ENCODE results near the gene ENHO. TPM values are rescaled to one million over a fixed set of nuclear protein-coding genes. Genes with fewer than 3 reads are reported as not detected.

The ENHO gene
- total RNA-seq, 2 experiments from 2014 or later: not detected

DNA sequence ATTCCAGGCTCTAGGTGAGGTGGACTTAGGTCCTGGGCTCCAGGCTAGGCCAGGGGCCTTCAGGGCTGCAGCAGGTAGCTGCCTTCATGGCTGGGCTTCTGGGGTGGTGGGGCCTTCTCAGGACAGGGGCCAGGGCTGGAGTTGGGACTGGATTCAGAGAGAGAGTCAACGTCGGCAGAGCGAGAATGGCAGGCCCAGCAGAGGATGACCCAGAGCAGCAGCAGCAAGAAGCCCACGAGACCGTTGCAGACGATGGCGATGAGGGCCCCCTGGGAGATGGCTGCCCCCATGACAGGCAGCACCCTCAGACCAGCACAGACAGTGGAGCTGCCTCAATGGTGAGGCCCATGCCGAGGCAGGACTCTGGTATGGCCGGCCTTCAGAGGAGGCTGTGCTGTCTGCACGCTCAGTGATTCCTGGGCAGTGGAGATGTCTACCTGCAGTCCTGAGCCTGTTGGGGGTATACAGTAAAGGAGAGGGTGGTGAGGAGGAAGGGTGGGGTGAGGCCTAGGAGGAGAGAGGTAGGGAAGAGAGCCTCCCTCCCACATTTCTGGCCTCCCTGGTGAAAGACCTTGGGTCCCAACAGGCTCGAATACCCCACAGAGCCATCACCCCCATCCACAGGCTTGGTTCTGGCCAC, 1.3 kb downstream of the ENHO start:
- no peak overlapping the region for H3K27ac Mint-ChIP-seq
- TF ChIP-seq, protein P1, sequence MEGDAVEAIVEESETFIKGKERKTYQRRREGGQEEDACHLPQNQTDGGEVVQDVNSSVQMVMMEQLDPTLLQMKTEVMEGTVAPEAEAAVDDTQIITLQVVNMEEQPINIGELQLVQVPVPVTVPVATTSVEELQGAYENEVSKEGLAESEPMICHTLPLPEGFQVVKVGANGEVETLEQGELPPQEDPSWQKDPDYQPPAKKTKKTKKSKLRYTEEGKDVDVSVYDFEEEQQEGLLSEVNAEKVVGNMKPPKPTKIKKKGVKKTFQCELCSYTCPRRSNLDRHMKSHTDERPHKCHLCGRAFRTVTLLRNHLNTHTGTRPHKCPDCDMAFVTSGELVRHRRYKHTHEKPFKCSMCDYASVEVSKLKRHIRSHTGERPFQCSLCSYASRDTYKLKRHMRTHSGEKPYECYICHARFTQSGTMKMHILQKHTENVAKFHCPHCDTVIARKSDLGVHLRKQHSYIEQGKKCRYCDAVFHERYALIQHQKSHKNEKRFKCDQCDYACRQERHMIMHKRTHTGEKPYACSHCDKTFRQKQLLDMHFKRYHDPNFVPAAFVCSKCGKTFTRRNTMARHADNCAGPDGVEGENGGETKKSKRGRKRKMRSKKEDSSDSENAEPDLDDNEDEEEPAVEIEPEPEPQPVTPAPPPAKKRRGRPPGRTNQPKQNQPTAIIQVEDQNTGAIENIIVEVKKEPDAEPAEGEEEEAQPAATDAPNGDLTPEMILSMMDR (IDR thresholded peaks at IDR 0.05): no peak
- H3K27me3 Mint-ChIP-seq: peaks cover 7% of the 10 kb centered on the region
- ChIA-PET POLR2A (no interaction called here), CTCF (interaction anchor here (1.1 kb wide), 1 partner anchor 70 kb away, joined by 3 read pairs; no protein-coding TSS in a partner anchor)
- ATAC-seq (no peak), DNase-seq (no peak)
- H3K9me3 Mint-ChIP-seq: no peaks in the 10 kb centered on the region
- H3K36me3 Mint-ChIP-seq (ENCODE audit: low read depth): no peaks in the 10 kb centered on the region
- H3K4me3 Mint-ChIP-seq: no peak overlapping the region
- H3K4me1 Mint-ChIP-seq (ENCODE audit: low read depth): peaks cover 23% of the 10 kb centered on the region
- intact Hi-C loops (cut with micrococcal nuclease): no loop called here

DNA sequence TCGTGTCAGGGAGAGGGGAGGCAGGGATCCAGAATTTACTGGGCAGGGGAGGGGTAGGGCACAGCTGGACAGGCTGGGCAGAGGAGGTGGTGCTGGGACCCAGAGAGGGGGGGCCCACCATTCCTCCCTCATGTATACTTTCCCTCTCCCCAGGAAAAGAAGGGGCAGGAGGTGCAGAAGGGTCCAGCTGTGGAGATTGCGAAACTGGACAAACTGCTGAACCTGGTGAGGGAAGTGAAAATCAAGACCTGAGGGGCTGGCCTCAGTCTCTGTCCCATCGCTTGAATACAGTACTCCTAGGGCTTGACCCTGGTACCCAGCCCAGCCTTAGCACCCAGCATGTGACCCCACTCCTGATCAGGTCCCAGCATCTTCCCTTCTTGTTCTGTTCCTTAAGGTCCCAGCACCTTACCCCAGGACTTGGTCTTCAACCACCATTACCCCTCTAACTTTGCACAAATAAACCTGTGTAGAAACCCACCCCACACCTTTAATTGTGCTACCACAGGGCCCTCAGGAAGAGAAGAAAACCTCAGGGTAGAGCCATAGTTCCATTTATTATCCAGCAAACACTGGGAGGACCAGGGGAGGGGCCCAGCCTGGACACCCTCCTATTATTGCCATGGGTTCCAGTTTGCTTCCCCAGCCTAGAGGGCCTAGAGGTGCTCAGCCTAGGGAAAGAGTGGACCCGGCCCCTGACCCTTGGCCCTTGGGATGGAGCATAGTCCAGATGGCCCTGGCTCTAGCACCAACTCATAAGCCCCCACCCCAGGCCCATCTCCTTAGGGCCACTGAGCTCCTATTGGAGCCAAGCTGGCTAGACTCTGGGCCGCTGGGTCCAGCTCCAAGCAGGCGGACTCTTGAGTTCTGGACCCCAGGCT, 2.0 kb downstream of the ENHO start:
- ATAC-seq: no peak
- intact Hi-C loops (cut with micrococcal nuclease): no loop called here
- Mint-ChIP-seq H3K4me1 (ENCODE audit: low read depth) (peaks cover 23% of the 10 kb centered on the region), H3K27ac (no peak overlapping the region), H3K36me3 (ENCODE audit: low read depth) (no peaks in the 10 kb centered on the region), H3K27me3 (peaks cover 7% of the 10 kb centered on the region), H3K9me3 (no peaks in the 10 kb centered on the region), H3K4me3 (no peak overlapping the region)
- no peak for DNase-seq
- TF ChIP-seq, protein P1 (IDR thresholded peaks at IDR 0.05): no peak
- ChIA-PET POLR2A (no interaction called here), CTCF (interaction anchor here (1.9 kb wide), 1 partner anchor 10 kb away, joined by 6 read pairs; no protein-coding TSS in a partner anchor)

DNA sequence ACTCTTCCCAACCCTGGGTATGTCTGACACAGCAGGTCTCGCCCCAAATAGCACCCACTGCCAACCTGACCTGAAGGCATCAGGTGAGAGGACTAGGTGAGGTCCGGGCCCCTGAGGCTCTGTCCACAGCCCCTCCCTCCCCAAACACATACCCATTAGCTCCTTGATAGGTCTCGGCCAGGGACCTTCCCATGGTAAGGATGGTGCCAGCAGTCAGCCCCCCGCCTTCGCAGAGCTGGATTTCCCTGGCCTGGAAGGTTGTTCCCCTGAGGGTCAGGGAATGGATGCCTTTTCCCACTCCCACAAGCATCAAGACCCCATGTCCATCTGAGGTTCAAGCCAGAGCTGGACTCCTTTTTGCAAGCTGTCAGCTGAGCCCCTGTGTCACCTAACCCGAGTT, 2.7 kb downstream of the ENHO start:
- ChIA-PET CTCF (interaction anchor here (1.0 to 1.9 kb wide), 2 partner anchors 10 to 117 kb away, joined by 3 to 6 read pairs; no protein-coding TSS in a partner anchor), POLR2A (no interaction called here)
- Mint-ChIP-seq H3K27me3 (peaks cover 3% of the 10 kb centered on the region), H3K4me3 (no peak overlapping the region), H3K4me1 (ENCODE audit: low read depth) (peaks cover 18% of the 10 kb centered on the region), H3K36me3 (ENCODE audit: low read depth) (no peaks in the 10 kb centered on the region), H3K9me3 (no peaks in the 10 kb centered on the region), H3K27ac (no peak overlapping the region)
- intact Hi-C loops (cut with micrococcal nuclease): no loop called here
- no peak for DNase-seq
- TF ChIP-seq, protein P1 (IDR thresholded peaks at IDR 0.05): no peak
- no peak for ATAC-seq

DNA sequence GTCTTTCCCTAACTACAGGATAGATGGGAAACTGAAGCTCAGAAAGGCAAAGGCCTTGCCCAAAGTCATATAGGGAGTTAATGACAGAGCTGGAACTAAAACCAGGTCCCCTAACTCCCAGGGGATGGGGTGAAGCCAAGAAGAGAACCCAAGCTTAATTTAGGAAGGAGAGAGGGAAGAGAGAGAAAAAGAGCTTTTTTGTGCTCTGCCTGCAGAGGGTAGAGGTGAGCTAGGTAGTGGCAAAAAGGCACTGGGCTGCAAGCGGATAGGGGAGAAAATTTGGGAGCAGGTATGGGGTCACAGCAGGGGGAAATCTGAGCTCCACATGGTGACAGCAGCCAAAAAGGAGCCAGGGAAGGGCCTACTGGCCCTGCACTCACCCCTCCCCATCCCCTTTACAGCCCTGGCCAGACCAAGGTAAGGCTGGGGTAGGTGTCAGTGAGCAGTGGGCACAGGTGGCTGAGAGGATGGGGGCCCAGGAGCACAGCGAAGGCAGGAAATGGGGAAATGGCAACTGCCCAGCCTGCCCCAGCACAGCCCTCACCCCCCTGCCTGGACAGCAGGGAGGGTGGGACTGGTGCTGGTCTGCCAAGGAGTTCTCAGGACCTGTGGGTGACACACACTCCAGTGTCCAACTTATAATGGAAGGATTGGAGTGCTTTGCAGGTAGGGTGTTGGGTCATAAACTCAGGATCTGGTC, 3.3 kb downstream of the ENHO start:
- ATAC-seq (no peak), DNase-seq (no peak)
- Mint-ChIP-seq H3K36me3 (ENCODE audit: low read depth) (no peaks in the 10 kb centered on the region), H3K9me3 (no peaks in the 10 kb centered on the region), H3K4me1 (ENCODE audit: low read depth) (peaks cover 12% of the 10 kb centered on the region), H3K4me3 (no peak overlapping the region), H3K27ac (no peak overlapping the region), H3K27me3 (peaks cover 3% of the 10 kb centered on the region)
- TF ChIP-seq, protein P1 (IDR thresholded peaks at IDR 0.05): no peak
- intact Hi-C loops (cut with micrococcal nuclease): no loop called here
- CTCF ChIA-PET: interaction anchor here (0.7 to 2.1 kb wide), 7 partner anchors 9 to 341 kb away, joined by 3 to 8 read pairs (median 4); partner anchors contain the start of gene UBAP1
- POLR2A ChIA-PET: no interaction called here

Data from activated CD8-positive, alpha-beta T cell treated with anti-CD3 and anti-CD28 coated beads for 36 hours (primary cell).